GM19239 (cell line): ENCODE results near the gene SH3PXD2B.

Source experiments
- DNase-seq: peaks from one replicate; pipeline ENCODE4 v3.0.0; 2011; ENCODE audit warnings: low spot score; ENCODE audit not compliant: insufficient read length
- FAIRE-seq: peaks from 2 replicates; lab custom pipeline; 2011; peaks lifted over from hg19 to GRCh38; lab: Jason Lieb, UNC

Gene SH3PXD2B

GRCh38 chr5:172455511-172456061 lies 1.3 kb upstream of the SH3PXD2B start:
- DNase-seq (no peak), FAIRE-seq (no peak)

GRCh38 chr5:172455087-172455381 lies 709 bp upstream of the SH3PXD2B start:
- DNase-seq, result no peak
- FAIRE-seq, result no peak

DNA sequence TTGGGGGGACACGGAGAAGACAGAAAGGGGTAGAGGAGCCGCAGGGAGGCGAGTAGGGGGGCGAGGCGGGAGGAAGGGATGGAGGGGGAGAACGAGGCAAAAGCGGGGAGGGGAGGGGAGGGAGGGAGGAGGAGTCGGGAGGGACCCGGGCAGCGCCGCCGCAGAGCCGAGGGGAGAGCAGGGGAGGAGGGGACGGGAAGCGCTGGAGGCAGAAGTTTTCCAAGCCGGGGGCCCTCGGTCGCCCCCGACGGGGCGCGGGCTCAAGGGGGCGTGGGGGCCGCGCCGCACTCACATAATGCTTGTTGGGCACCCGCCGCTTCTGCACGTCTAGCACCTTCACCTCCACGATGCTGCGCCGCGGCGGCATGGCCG lies 353 bp downstream of the SH3PXD2B start:
- no peak for DNase-seq
- FAIRE-seq, result no peak

DNA sequence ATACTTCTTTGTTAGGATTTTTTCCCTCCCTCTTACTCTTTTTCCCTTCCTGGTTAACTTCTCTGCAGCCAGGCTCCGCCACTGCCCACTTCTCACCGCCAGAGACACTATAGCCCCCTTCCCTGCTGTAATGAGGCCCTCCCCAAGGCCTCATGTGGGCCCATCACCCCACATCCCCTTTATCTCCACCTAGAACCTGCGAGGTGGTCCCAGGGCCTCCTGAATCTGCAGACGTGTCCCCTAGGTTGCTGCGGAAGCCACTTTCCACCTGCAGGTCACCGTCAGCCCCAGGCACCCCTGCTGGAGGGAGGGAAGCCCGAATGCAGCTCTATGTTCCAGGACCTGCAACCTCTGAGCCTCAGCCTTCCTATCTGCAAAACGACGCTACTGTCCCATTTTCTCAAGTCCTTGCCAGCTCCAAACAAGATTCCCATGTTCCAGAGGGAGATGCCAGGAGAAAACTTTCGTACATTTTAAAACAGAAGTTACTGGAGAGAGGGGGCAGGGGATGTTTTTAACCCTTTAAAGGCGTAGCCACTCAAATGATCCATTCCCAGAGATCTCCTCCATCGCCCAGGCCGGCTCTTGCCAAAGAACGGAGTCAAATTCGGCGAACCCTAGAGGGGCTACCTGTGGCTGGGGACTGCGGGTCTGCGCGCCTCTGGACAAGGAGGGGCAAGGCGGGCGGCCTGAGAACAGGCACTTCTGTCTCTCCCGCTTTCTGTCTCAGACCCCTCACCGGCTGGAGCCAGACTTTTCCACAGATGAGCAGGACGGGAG lies 929 bp downstream of the SH3PXD2B start:
- FAIRE-seq (no peak), DNase-seq (no peak)

- no peak for FAIRE-seq
- no peak for DNase-seq
These were observed 1.7 kb downstream of the SH3PXD2B start for GRCh38 chr5:172452398-172453205.

GRCh38 chr5:172451771-172452197 lies 2.5 kb downstream of the SH3PXD2B start:
- no peak for DNase-seq
- FAIRE-seq, result no peak

DNA sequence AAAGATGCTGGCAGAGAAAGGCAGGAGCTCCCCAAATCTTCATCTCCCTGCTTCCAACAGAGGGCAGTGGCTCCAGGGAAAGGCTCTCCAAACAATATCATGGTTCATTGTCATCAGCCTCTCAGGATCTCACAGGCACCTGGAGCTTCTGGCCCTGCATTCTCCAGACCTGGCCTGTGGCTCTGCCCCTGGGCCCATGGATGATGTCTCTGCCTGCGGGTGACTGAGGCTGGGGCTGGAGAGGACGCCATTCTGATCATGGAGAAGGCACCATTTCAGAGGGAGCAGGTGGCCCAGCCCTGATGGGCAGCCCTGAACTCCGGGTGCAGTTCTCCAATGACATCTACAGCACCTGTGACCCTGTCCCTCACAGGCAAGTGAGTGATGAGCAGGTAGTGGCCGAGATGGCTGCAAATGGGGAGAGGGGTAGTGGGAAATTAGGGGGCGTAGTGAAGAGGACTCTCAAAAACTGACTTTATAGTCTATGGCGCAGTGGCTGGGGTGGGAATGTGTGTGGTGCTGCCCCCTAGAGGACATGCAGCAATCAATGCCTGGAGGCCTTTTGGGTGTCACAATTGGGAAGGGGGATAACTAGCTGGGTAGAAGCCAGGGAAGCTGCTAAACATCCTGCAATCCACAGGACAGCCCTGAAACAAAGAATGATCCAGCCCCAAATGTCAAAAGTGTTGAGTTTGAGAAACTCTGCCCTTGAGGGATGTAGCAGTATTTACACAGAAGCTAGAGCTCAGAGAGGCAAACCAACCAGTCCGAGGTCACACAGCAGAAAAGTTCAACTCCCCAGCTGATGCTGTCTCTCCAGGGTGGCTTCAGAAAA lies 3.2 kb downstream of the SH3PXD2B start:
- DNase-seq, result peak; percentile 37
- no peak for FAIRE-seq

- no peak for FAIRE-seq
- DNase-seq, result no peak
These were observed 3.9 kb downstream of the SH3PXD2B start for GRCh38 chr5:172450453-172450852.

DNA sequence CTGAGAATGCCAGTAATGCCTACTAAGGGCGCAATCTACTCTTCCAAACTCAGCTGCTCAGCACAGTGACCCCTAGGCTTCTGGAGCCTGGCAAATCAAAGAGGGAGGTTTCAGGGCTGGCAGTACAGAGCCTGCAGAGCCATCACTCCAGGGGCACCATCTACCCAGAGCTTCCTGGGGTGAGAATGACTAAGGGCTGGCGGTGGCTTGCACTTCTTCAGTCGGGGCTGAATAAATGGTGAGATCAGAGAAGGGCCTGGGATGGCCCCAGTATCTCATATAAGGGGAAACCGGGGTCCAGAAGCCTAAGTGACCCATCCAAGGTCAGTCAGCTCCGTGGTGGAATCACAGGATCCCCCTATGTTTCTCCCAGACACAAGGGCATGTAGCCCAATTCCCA lies 5.3 kb downstream of the SH3PXD2B start:
- FAIRE-seq, result no peak
- DNase-seq, result no peak

- DNase-seq (no peak), FAIRE-seq (no peak)
These were observed 6.5 kb downstream of the SH3PXD2B start for GRCh38 chr5:172447646-172448365.

DNA sequence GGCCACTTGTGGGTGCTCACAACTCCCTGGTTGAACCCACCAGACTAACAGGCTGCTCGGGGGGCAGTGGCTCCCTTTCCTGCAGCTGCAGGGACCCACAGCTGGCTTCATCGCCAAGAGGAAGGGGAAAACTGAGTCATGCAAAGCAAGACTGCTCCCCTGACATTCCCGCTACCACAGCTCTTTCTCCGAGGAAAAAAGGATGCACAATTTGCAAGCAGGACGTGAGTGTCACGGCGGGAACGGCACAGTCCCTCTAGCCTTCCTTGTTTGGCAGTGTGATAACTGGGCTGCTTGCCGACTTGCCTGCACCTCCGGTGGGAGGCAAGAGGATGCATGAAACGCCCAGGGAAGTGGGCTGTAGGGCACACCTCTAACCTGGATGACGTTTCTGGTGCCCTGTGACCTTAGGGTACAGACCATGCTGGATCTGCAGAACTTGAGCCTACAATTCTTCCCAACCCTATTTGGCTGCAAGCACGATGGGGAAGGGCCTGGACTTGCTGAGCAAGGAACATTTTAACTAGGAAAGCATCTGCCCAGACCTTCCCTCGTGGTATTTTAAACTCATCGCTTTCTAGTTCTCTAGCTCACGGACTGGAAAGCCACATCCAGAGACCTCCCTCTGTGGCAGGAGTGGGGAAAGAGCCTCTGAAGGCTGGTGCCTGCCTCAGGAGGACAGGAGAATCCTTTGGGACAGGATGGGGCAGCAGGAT lies 7.8 kb downstream of the SH3PXD2B start:
- FAIRE-seq (no peak), DNase-seq (no peak)

DNA sequence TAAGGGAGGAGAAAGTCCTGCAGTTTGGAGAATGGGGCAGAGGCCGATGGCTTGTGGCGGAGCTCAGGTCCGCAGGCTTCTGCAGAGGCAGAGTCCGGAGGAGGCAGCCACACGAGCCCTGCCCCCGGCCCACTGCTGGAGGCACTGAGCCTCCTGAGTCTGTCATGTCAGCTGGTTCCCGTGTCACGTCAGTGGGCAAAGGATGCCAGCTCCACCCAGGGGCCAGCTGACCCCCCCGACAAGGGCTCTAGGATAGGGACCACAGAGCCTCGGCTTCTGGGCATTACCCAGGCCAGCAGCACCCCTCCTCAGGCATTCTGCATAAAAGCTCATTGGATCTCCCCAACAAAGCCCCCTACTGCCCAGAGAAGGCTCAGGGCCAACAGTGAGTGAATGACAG lies 8.5 kb downstream of the SH3PXD2B start:
- DNase-seq, result no peak
- no peak for FAIRE-seq

- FAIRE-seq (no peak), DNase-seq (no peak)
These were observed 9.5 kb downstream of the SH3PXD2B start for GRCh38 chr5:172444626-172445365.

DNA sequence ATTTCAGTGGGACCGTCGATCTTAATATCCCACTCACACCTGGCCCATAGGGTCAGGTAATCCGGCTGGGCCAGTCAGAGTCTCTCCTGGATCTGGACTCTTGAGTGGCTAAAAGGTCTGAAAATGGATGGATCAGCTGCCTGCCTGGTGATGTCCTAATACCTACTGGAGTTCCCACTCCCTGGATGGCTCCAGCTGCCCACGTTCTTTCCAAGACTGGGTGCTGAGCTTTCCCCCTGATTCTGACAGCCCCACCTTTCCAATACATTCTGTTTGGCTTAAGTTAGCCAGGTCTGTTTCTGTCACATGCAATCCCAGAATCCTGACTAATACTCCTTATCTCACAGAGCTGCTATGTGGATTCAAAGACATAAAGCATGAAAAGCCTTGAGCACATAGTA lies 10.2 kb downstream of the SH3PXD2B start:
- DNase-seq, result no peak
- no peak for FAIRE-seq

DNA sequence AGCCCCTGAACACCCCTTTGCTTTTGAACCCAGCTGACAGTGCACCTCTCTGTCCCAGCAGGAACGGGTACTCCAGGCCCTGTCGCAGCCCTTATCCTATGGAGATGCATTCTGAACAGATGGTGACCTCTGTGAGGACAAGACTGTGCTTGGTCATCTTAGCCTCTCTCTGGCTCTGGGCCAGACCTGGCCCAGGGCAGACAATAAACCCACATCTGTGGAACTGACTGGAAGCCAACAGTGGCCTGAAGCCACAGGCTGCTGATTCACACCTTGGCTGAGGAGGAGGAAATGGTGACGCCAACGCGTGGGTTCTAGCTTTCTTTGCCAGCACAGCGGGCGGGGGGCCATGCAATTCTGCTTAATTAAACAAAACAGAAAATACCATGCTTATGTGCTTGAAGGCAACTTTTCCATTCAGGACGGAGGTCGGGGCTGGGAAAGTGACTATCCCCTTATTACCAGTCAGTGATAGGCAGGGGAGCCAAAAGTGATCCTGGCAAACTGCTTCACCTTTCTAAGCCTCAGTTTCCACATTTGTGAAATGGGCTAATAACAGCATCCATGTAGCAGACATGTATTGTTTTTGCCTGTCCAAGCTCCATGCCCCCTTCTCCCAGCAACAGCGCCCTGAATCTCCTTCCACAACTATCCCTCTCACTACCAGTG lies 10.8 kb downstream of the SH3PXD2B start:
- FAIRE-seq (no peak), DNase-seq (no peak)

- DNase-seq (no peak), FAIRE-seq (no peak)
These were observed 11.7 kb downstream of the SH3PXD2B start for GRCh38 chr5:172442592-172442991.

- DNase-seq (no peak), FAIRE-seq (no peak)
These were observed 13.0 kb downstream of the SH3PXD2B start for GRCh38 chr5:172441262-172441751.

DNA sequence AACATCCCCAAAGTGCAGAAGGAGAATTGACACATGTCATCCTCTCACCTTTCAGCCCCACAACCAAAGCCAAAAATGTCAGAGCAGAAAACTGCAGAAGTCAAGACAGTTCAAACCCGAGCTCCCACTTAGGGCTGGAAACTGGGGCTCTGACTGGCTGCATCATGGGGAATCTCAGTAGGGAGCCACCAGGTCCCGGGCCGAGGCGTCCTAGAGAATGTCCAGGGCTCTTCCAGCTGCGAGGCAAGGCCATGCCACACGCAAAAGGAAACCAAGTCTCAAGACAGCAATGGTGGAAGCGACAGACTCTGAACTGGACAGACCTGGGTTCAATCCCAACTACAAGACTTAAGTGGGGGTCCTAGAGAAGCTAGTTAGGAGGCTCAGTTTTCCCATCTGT lies 13.8 kb downstream of the SH3PXD2B start:
- no peak for DNase-seq
- no peak for FAIRE-seq
